ENCODE measurements around the gene RPL34.

- TF ChIP-seq EZH2phosphoT487 (IDR thresholded peaks at IDR 0.05; ENCODE audit: borderline replicate concordance, low read length) (no peak), CTCF (conservative IDR thresholded peaks at IDR 0.05; ENCODE audit: low read depth, low read length) (no peak), EZH2 (IDR thresholded peaks at IDR 0.05; ENCODE audit: low read length, unreplicated experiment) (no peak)
Measured at GRCh38 chr4:108592674-108592986, 27.7 kb upstream of the RPL34 start.
